Inflammatory macrophage treated with lipopolysaccharide for 1 hour (primary cell): ENCODE data around the gene EPC1.
"Not testable (repeated sequence)": the region's sequence is repeated elsewhere in the genome, so short reads cannot be mapped to it uniquely, and the experiment has no call there.

Experiments
- DNase-seq, 2 donors: peaks; one replicate each; pipeline ENCODE4 v3.0.0-alpha.2; 2020 to 2022

EPC1 gene

DNA sequence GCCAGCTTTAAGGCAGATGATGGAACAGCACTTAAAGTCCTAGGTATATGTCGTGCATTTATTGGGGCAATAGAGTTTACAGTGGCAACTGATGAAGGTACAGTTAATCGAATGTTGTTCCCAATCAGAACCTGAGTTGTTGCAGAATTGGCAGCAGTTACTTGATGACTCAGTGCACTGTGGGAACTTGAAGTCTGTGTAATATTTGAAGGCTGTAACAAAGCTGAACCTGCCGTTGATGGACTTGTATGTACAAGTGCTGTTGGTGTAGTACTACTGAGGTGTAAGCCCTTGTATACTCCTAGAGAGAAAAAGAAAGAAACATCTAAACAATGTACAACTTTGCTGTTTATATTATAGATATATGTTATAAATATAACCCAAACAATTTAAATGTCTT lies 75.3 kb downstream of the EPC1 start:
- DNase-seq, result no peak

DNA sequence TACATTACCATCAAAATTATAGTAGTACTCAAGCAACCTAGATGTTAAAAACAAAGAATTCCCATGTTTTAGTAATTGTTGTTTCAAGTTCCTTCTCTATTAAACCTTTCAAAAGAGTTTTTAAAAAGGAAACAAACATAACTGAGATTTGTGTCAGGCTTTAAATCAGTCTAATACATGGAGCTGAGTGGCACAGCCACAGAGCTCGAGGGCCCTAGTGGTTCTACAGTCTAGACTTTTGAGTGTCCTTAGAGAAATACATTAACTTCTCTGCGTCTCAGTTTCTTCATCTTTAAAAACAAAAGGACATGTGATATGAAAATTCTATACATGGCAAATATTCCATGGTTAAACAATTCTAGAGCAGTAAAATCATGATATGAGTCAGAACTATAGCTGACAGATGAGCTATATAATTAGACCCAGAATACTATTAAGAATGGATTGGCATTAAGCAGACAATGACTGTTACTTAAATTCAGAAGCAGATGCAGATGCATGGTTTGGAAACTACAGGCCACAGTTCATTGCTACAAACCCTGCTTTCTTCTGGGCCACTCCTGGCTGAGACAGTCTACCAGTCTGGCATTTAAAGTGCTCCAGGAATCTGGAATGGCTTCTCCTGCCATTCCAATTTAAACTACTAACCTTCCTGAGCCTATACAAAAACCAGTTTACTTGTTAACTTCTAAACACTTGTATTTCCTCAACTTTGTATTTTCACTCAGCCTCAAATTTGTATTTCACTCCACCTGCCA lies 77.4 kb downstream of the EPC1 start:
- no peak for DNase-seq

DNA sequence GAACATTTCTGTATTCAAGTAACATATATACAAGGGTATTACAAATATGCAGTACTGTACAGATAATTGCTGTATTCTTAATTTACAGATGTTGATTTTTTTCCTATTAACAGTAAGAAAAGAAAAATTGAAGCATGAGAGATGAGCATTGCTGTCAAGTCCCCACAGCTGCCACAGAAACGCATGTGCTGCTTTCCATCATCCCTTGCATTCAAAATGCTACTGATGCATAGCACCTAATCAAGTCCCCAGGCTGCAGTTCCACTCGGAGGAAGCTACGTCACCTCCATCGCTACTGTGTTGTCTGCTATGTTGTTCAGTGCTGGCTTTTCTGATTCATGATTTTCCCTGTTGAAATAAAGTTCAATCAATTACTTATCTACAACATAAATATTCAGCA lies 78.2 kb downstream of the EPC1 start:
- DNase-seq, result no peak

DNA sequence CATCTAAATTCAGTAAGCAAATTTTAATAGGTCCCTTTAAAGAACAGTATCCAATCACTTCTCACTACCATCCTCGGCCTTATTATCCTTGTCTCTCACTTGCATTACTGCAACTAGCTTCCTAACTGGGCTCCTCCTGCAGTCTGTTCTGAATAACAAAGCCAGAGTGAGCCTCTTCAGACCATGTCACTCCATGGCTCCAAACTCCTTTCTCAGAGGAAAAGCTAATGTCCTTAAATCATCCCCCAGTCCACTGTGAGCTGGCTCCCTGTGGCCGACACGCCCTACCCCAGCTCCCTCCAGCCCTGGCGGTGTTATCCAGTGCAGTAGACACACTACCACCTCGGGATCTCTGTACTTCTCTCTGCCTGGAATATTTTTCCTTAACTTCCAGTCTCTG lies 80.0 kb downstream of the EPC1 start:
- DNase-seq, result no peak

DNA sequence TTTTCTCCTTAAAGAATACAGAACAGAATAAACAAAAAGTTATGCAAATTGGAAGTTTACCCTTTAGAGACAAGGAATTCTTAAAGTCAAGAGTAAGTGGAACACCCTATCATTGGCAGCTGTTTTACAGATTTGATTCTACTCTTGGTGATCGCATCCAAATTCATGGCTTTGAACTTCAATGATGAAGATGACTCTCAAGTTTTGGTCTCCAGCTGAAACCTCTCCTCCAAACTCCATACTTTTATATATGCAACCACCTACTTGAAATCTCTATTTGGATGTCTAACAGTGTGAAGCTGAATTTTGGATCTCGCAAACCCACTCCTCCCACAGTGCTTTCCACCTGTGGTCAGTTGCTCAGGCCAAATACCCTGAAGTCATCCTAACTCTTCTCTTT lies 80.4 kb downstream of the EPC1 start:
- no peak for DNase-seq

DNA sequence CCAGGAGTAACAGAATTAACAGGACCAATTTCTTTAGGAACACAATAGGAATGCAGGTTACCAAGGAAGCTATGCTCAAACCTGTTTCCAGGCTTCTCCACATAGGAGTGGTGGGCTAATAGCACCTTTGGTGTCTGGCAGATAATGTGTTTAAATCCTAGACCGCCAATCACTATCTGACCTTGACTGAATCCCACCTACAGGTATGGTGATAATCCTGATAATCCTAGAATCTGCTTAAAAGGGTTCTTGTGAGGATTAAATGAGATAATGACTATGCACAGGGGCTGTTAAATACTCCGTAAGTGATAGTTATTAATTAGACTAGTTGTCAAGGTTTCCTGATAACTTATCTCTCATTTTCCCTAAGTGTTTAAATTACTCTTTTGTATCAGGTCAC lies 81.2 kb downstream of the EPC1 start:
- no peak for DNase-seq

DNA sequence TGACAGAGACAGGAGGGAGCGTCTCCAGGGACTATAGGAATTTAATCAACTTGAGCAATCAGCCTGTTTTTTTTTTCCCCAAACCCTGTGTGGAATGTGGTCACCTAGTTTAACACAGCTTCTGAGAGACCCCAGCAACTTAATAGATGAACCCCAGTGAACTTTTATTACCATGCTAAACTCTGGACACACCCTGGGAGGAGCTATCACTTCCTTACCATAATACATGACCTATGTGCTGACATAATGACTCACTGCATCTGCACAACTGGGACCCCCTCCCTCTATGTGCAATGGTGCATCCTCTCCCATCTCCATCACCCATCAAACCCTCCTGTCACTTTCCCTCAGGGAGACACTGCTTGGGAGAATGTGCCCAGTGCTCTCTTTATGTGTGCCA lies 83.7 kb downstream of the EPC1 start:
- DNase-seq, result no peak

DNA sequence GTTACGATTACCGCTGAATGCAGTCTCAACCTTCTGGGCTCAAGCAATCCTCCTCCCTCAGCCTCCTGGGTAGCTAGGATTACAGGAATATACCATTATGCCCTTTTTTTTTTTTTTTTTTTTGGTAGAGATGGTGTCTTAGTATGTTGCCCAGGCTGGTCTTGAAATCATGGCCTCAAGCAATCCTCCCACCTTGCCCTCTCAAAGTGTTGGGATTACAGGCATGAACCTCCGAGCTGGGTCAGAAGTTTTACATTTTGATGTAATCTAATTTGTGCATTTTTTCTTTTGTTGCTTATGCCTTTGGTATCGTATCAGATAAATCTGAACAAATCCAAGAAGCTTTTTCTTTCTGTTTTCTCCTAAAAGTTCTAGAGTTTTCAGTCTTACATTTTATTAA lies 87.4 kb downstream of the EPC1 start:
- DNase-seq, result no peak

DNA sequence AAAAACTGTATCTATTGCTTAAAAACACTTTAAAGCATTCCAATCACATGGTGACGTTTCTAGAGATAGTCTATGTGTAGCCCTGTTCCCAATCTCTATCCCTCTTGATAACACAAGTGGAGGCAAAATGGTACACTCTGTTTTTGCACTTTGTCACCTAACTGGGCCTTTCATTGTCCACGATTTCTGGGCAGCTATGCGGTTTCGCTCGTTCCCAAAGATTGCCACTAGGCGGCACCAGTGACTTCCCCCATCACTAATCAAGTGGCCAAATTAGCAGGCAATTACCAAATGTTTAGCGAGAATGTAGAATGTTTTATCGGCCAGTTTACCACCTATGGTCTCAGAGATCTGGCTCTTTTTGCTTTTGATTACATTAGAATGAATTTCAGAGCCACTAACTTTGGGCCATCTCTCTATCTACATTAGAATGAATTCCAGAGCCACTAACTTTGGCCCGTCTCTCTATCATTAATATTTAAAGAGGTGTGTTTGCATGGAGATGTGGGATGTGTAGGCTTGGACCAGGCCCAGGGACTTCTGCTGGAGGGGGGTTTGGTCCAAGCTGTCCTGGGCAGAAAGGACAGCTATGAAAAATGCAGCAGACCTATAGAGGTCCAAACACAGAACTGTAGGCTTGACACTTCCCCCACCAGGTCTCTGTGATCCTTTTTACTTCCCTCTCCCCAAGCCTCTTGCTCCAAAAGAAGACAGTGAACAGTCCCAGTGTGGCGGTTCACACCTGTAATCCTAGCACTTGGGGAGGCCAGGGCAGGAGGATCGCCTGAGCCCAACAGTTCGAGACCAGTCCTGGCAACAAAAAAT lies 90.1 kb downstream of the EPC1 start:
- DNase-seq, result peak; percentile 24 to 81

DNA sequence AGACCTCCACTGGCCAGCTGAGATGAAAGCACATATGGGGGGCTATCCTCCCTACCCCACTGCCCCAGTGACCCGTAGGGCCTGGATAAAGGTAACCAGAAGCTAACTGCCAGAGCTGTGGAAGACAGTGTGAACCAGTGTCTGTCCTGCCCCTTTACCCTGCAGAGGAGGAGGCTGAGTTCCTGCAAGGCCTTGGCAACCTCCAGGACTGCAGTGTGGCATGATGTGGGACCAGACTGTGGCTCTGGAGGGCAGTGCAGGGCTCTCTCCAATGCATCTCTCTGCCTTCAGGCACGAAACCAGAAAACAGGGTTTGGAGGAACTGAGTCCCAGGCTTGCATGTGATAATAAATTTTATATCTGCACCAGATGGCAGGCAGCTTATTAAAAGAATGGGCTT lies 93.1 kb downstream of the EPC1 start:
- no peak for DNase-seq

DNA sequence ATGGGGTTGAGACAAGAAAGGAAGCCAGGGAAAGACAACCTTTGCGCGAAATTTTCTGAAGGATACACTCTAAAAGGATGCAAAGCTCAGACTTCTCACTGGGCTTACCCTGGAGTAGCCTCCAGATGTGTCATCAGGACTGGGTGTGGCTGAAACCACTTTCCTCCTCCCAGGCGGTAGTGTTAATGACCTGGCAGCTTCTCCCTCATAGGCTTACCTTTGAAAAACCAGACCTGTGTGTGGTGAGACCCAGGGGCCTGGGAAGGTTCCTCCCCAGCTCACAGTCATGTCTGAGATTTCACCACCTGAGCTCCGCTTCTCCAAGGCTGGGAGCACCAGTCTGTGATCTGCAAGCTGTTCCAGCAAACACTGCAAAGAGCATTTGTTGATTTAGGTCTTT lies 93.7 kb downstream of the EPC1 start:
- DNase-seq, result no peak

DNA sequence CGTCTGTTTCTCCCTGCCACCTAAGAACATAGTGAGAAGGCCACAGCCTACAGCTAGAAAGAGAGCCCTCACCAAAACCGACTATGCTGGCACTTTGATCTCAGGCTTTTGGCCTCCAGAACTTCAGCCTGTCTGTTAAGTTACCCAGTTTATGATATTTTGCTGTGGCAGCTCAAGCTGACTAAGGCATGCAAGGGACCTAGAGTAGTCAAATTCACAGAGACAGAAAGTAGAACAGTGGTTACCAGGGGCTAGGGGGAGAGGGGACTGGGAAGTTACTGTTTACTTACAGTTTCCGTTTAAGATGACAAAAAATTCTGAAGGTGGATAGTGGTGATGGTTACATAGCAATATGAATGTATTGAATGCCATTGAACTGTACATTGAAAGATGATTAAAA lies 96.5 kb downstream of the EPC1 start:
- not testable (repeated sequence) for DNase-seq

DNA sequence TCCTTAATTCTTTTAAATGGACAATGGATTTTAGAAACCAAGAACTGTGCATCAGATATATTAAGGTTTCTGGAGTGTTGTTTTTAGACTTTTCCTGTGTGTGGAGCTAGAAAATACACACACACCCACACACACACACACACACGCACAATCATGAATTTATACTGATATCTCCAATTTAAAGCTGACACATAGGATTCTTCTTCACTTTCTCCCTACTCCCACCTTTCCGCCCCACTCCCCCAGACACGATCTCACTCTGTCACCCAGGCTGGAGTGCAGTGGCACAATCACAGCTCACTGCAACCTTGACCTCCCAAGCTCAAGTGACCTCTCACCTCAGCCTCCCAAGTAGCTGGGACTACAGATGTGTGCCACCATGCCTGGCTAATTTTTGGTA lies 100.3 kb downstream of the EPC1 start:
- no peak for DNase-seq

DNA sequence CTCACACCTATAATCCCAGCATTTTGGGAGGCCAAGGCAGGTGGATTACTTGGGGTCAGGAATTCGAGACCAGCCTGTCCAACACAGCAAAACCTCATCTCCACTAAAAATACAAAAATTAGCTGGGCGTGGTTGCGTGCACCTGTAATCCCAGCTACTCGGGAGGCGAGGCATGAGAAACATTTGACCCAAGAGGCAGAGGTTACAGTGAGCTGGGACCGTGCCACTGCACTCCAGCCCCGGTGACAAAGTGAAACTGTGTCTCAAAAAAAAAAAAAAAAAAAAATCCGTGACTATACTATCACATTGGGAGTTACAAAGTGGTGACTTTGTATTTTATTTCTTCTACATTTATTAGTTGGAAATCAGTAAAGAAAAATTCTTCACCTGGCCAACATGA lies 101.2 kb downstream of the EPC1 start:
- DNase-seq, result no peak

DNA sequence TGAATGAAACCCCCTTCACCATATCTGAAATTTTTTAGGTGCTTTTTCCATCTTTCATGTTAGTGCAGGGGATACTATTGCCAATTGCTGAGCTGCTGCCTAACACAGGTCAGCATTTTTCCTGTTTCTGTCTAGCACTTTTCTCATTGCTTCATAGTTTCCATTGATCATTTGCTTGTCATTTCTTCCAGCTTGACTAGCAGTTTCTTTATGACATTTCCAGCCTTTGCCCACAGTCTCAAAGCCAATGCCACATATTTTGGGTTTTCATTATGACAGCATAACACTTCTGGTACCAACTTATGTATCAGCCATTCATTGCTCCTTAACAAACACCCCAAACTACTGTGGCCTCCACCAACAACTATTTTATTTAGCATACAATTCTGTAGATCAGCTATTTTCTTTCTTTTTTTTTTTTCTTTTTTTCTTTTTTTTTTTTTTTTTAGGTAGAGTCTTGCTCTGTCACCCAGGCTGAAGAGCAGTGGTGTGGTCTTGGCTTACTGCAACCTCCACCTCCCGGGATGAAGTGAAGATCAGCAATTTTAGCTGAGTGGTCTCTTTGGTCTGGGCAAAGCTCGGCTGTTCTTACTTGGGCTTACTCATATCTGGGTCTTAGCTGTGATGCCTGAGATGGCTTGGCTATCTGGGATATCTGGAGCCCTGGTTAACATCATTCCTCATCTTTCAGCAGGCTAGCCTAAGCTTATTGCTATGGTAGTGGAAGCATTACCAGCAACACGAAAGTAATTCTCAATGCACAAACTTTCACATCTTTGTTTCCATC lies 102.3 kb downstream of the EPC1 start:
- no peak for DNase-seq

DNA sequence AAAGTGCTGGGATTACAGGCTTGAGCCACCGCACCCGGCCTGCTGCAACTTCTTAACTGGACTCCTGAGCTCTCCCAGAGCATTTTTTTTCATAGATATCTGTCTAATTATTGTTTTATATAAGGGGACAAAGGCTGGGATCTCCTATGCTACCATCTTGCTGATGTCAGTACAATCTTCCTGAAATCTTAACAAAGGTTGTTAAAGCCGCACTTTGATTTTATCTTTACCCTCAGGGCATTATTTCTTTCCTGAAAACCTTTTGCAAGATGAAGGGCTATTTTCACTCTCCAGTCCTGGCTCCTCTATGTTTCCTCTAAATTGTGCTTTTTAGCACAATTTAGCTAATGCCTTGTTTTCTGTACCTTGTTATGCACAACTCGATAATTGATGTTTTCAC lies 102.9 kb downstream of the EPC1 start:
- DNase-seq, result no peak

DNA sequence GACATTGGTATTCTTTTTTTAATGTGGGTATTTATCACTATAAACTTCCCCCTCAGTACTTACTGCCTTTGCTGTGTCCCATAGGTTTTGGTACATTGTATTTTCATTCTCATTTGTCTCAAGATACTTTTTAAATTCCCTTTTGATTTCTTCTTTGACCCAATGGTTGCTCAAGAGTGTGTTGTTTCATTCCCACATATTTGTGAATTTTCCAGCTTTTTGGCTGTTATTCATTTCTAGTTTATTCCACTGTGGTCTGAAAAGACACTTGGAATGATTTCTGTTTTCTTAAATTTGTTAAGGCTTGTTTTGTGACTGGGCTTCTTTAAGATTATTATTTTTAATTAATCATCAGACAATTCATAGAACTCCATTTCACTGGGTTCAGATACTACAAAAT lies 105.0 kb downstream of the EPC1 start:
- no peak for DNase-seq

DNA sequence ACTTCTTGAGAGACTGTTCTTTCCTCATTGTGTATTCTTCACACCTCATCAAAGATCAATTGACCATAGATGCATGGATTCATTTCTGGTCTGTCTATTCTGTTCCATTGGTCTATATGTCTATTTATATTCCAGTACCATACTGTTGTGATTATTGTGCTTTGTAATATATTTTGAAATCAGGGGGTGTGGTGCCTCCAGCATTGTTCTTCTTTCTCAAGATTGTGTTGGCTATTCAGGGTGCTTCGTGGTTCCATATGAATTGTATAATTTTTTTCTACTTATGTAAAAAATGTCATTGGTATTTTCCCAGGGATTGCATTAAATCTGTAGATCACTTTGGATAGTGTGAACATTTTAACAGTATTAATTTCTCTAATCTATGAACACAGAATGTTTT lies 106.5 kb downstream of the EPC1 start:
- DNase-seq, result peak; percentile 29 to 61

DNA sequence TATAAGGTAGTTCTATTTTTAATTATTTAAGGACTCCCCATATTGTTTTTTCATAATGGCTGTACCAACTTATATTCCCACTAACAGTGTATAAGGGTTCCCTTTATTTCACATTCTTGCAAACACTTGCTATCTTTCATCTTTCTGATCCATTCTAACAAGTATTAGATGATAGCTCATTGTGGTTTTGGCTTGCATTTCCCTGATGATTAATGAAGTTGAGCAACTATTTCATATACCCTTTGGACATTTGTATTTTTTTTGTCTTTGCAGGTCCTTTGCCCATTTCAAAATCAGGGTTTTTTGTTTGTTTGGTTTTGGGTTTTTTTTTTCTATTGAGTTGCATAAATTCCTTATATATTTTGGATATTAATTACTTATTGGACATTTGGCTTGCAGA lies 107.2 kb downstream of the EPC1 start:
- DNase-seq, result peak; percentile 74 to 83

DNA sequence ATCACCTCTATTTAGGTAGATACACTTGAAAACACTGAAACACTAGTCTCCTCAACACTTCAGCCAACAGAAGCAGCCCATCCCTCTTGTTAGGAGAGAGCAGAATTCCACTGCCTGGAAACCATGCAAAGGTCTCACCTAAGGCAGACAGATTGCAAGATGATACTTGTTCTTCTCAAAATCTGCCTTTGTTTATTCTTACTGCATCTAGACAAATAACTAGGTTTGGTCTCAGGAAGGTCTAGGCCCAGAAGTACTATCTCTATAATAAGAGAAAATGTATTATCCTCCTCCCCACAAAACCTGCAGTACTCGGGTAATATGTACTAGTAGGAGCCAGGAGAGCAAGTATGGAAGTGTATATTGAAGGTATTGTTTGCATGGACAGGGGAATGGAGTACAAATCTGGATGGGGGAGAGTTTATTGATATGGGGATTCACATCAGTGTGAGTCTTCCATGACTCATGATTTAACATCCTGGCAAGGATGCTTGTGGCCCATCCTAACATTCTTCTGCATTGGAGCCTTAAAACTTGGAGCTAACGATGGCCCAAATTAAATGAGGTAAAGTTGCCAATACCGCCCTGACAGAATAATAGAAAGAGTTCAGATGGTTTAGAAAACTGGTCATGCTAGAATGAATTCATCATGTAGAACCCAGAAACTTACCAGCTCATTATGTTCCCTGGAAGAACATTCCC lies 109.2 kb downstream of the EPC1 start:
- no peak for DNase-seq

DNA sequence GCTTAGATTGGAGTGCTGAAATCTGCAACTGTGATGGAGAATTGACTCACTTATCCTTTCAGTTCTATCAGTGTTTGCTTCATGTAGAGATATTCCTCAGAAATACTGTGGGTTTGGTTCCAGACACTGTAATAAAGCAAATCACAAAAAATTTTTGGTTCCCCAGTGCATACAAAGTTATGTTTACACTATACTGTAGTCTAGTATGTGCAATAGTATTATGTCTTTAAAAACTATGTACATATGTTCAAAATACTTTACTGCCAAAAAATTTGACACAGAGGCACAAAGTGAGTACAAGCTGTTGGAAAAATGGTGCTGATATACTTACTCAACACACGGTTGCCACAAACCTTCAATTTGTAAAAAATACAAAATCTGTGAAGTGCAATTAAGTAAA lies 112.5 kb downstream of the EPC1 start:
- DNase-seq, result no peak

DNA sequence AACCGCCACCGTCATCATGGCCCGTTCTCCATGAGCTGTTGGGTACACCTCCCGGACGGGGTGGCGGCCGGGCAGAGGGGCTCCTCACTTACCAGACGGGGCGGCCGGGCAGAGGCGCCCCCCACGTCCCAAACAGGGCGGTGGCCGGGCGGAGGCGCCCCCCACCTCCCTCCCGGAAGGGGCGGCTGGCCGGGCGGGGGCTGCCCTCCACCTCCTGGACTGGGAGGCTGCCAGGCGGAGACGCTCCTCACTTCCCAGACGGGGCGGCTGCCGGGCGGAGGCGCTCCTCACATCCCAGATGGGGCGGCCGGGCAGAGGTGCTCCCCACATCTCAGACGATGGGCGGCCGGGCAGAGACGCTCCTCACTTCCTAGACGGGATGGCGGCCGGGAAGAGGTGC lies 113.6 kb downstream of the EPC1 start:
- not testable (repeated sequence) for DNase-seq

DNA sequence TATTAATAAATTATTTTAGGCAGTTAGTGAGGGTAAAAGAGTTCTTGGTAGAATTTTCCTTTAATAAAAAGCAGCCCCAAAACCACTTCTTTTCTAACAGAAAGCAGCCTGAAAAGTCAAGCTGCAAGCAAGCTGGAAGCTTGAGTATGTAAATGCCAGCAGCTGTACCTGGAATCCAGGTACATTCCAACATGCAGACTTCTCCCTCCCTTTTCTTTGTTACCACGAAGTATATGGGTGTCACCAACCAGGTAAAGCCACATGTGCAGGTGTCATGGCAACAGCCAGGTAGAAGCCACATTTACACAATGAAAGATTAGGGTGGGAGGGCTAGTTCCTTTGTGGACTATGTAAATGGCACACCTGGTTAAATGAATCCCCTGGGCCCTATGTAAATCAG lies 114.6 kb downstream of the EPC1 start:
- no peak for DNase-seq
